ENCODE measurements around the gene DHX15.
"Not testable (repeated sequence)": the region's sequence is repeated elsewhere in the genome, so short reads cannot be mapped to it uniquely, and the experiment has no call there.

DHX15 gene

GRCh38 chr4:24544208-24544988 lies 40.0 kb downstream of the DHX15 start:
- no peak for DNase-seq

- DNase-seq, result no peak
These were observed 47.3 kb downstream of the DHX15 start for GRCh38 chr4:24537025-24537424.

- no peak for DNase-seq
These were observed 49.0 kb downstream of the DHX15 start for GRCh38 chr4:24535399-24535798.

- DNase-seq, result no peak
These were observed 51.0 kb downstream of the DHX15 start for GRCh38 chr4:24533364-24533763.

GRCh38 chr4:24529555-24529954 lies 54.8 kb downstream of the DHX15 start:
- DNase-seq, result no peak

- no peak for DNase-seq
These were observed 57.0 kb downstream of the DHX15 start for GRCh38 chr4:24527371-24527770.

- DNase-seq, result no peak
These were observed 62.8 kb downstream of the DHX15 start for GRCh38 chr4:24521544-24521943.

- no peak for DNase-seq
These were observed 64.7 kb downstream of the DHX15 start for GRCh38 chr4:24519649-24520048.

GRCh38 chr4:24517676-24518075 lies 66.7 kb downstream of the DHX15 start:
- no peak for DNase-seq

GRCh38 chr4:24516926-24517325 lies 67.4 kb downstream of the DHX15 start:
- DNase-seq, result no peak

- DNase-seq, result no peak
These were observed 68.7 kb downstream of the DHX15 start for GRCh38 chr4:24515698-24516097.

- no peak for DNase-seq
These were observed 69.5 kb downstream of the DHX15 start for GRCh38 chr4:24514808-24515207.

- no peak for DNase-seq
These were observed 70.6 kb downstream of the DHX15 start for GRCh38 chr4:24513718-24514117.

GRCh38 chr4:24511371-24512063 lies 72.8 kb downstream of the DHX15 start:
- DNase-seq, result no peak

GRCh38 chr4:24510091-24510490 lies 74.3 kb downstream of the DHX15 start:
- no peak for DNase-seq

- no peak for DNase-seq
These were observed 75.8 kb downstream of the DHX15 start for GRCh38 chr4:24508541-24508940.

- DNase-seq, result no peak
These were observed 76.9 kb downstream of the DHX15 start for GRCh38 chr4:24507439-24507838.

GRCh38 chr4:24503090-24503489 lies 81.3 kb downstream of the DHX15 start:
- DNase-seq, result not testable (repeated sequence)

- no peak for DNase-seq
These were observed 87.1 kb downstream of the DHX15 start for GRCh38 chr4:24497221-24497620.

- no peak for DNase-seq
These were observed 87.8 kb downstream of the DHX15 start for GRCh38 chr4:24496597-24496996.

- no peak for DNase-seq
These were observed 89.0 kb downstream of the DHX15 start for GRCh38 chr4:24495388-24495787.

GRCh38 chr4:24489870-24490269 lies 94.5 kb downstream of the DHX15 start:
- DNase-seq, result no peak

GRCh38 chr4:24488399-24489164 lies 95.8 kb downstream of the DHX15 start:
- DNase-seq, result peak; percentile 82

- DNase-seq, result no peak
These were observed 101.5 kb downstream of the DHX15 start for GRCh38 chr4:24482871-24483270.
